H1 (cell line): Measurements from ENCODE around the gene RAB3B.
A peak's percentile ranks its signal among the peaks of the same experiment; 100 is the strongest.

ENCODE experiments used
- ASH2L ChIP-seq: fragments of 200-600, 300-600 bp; sonication (generic); IDR thresholded peaks from one replicate; pipeline ENCODE4 v1.7.1; 2017; ENCODE audit warnings: low read length
- BRCA1 ChIP-seq: IDR thresholded peaks from 2 replicates; pipeline ENCODE4 v1.6.1; 2012; ENCODE audit warnings: low read depth, low read length, improper control_type of control experiment
- CEBPB ChIP-seq: IDR thresholded peaks from 2 replicates; pipeline ENCODE4 v1.6.1; 2012; ENCODE audit warnings: low read depth, low read length
- CHD2 ChIP-seq: IDR thresholded peaks from 2 replicates; pipeline ENCODE4 v1.6.1; 2012; ENCODE audit warnings: low read length, improper control_type of control experiment
- E2F6 ChIP-seq: IDR thresholded peaks from 2 replicates; pipeline ENCODE4 v1.6.1; 2012; ENCODE audit warnings: inconsistent platforms
- EP300 ChIP-seq, 2 experiments: IDR thresholded peaks; 1 replicate in 1 of 2; 2 replicates in 1 of 2; pipeline ENCODE4 v1.6.1; 2011 to 2012; ENCODE audit warnings: low read depth in 2 of 2, low read length in 2 of 2, mild to moderate bottlenecking in 2 of 2, borderline replicate concordance in 1 of 2, inconsistent platforms in 1 of 2, moderate library complexity in 1 of 2
- POLR2AphosphoS5 ChIP-seq: IDR thresholded peaks from 2 replicates; pipeline ENCODE4 v1.6.1; 2011; ENCODE audit warnings: low read depth, low read length
- RFX5 ChIP-seq: IDR thresholded peaks from 2 replicates; pipeline ENCODE4 v1.6.1; 2011; ENCODE audit warnings: low read depth, low read length, improper control_type of control experiment, borderline replicate concordance
- SIN3A ChIP-seq, 2 experiments: IDR thresholded peaks in 1 of 2; conservative IDR thresholded peaks in 1 of 2; 2 replicates each; pipeline ENCODE4 v1.6.1; 2011 to 2012; ENCODE audit warnings: low read length in 2 of 2, improper control_type of control experiment in 1 of 2, low read depth in 1 of 2, mild to moderate bottlenecking in 1 of 2
- YY1 ChIP-seq: IDR thresholded peaks from 2 replicates; pipeline ENCODE4 v1.6.1; 2011; ENCODE audit warnings: low read depth, mild to moderate bottlenecking, low read length
- TF ChIP-seq, protein P1 (sequence below), 3 experiments: IDR thresholded peaks; 1 replicate in 2 of 3; 2 replicates in 1 of 3; pipeline versions ENCODE4 v1.5.1 to v1.6.1; 2011; ENCODE audit warnings: low read length in 3 of 3, mild to moderate bottlenecking in 3 of 3, inconsistent platforms in 2 of 3, low read depth in 1 of 3, moderate library complexity in 1 of 3; ENCODE audit not compliant: insufficient read depth in 1 of 3; ENCODE audit errors: control extremely low read depth in 1 of 3

GRCh38 chr1:51878308-51878615 is 112.2 kb downstream of the RAB3B start:
- TF ChIP-seq SIN3A (conservative IDR thresholded peaks at IDR 0.05 in 1 of 2, IDR thresholded peaks at IDR 0.05 in 1 of 2; ENCODE audit: low read depth in 1 of 2, low read length in 2 of 2), result no peak
- TF ChIP-seq CHD2, result no peak
- TF ChIP-seq, protein P1, sequence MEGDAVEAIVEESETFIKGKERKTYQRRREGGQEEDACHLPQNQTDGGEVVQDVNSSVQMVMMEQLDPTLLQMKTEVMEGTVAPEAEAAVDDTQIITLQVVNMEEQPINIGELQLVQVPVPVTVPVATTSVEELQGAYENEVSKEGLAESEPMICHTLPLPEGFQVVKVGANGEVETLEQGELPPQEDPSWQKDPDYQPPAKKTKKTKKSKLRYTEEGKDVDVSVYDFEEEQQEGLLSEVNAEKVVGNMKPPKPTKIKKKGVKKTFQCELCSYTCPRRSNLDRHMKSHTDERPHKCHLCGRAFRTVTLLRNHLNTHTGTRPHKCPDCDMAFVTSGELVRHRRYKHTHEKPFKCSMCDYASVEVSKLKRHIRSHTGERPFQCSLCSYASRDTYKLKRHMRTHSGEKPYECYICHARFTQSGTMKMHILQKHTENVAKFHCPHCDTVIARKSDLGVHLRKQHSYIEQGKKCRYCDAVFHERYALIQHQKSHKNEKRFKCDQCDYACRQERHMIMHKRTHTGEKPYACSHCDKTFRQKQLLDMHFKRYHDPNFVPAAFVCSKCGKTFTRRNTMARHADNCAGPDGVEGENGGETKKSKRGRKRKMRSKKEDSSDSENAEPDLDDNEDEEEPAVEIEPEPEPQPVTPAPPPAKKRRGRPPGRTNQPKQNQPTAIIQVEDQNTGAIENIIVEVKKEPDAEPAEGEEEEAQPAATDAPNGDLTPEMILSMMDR (IDR thresholded peaks at IDR 0.05; ENCODE audit: control extremely low read depth in 1 of 3, insufficient read depth in 1 of 3, low read depth in 1 of 3, low read length in 3 of 3), result no peak
- peak; percentile 94 for TF ChIP-seq ASH2L
- no peak for TF ChIP-seq CEBPB
- no peak for TF ChIP-seq EP300 (IDR thresholded peaks at IDR 0.05; ENCODE audit: borderline replicate concordance in 1 of 2, low read depth in 2 of 2, low read length in 2 of 2)
- TF ChIP-seq POLR2AphosphoS5, result no peak
- TF ChIP-seq YY1, result no peak
- no peak for TF ChIP-seq BRCA1
- no peak for TF ChIP-seq E2F6
- TF ChIP-seq RFX5, result no peak
